ENCODE data around the gene CREBRF.
A peak's percentile ranks its signal among the peaks of the same experiment; 100 is the strongest.

The CREBRF gene, protein sequence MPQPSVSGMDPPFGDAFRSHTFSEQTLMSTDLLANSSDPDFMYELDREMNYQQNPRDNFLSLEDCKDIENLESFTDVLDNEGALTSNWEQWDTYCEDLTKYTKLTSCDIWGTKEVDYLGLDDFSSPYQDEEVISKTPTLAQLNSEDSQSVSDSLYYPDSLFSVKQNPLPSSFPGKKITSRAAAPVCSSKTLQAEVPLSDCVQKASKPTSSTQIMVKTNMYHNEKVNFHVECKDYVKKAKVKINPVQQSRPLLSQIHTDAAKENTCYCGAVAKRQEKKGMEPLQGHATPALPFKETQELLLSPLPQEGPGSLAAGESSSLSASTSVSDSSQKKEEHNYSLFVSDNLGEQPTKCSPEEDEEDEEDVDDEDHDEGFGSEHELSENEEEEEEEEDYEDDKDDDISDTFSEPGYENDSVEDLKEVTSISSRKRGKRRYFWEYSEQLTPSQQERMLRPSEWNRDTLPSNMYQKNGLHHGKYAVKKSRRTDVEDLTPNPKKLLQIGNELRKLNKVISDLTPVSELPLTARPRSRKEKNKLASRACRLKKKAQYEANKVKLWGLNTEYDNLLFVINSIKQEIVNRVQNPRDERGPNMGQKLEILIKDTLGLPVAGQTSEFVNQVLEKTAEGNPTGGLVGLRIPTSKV

DNA sequence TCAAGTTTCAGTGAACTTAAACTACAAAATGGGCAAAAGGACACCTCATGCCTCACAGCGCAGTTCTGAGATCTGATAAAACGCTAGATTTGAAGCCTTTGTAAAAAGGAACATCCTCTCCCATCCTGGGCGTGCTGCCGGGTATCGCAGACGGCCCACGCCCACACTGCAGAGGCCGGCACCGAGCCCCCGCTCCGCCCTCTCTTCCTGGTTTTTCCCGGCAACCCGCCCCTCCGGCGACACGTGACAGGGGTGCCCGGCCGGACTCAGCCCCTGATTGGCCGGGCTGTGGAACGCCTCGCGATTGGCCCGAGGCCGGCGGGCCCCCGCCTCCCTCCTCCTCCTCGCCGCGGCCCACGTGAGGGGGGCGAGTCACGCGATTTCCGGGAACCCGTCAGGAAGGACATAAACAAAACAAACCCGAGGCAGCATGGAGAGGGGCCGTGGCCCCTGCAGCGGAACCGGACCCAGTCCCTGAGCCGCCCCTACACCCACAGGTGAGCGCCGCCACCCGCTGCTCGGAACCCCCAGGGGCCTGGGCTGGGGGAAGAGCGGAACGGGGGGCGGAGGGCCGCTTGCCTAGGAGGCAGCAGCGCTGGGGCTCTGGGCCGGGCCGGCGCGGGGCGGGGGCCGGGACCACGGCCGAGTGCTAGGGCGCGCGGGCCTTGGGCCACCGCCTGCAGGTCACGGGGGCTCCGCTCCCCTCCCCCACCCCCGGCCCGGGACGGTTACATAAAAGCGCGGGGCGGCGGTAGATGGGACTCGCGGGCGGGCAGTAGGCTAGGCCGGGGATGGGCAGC lies at the start of gene CREBRF:
Gene CREBRF (plus strand): TSS at position 370 of the 800 bp plus-strand sequence. CDS start 24,424 bp downstream, outside the sequence.
- TF ChIP-seq, protein P1, sequence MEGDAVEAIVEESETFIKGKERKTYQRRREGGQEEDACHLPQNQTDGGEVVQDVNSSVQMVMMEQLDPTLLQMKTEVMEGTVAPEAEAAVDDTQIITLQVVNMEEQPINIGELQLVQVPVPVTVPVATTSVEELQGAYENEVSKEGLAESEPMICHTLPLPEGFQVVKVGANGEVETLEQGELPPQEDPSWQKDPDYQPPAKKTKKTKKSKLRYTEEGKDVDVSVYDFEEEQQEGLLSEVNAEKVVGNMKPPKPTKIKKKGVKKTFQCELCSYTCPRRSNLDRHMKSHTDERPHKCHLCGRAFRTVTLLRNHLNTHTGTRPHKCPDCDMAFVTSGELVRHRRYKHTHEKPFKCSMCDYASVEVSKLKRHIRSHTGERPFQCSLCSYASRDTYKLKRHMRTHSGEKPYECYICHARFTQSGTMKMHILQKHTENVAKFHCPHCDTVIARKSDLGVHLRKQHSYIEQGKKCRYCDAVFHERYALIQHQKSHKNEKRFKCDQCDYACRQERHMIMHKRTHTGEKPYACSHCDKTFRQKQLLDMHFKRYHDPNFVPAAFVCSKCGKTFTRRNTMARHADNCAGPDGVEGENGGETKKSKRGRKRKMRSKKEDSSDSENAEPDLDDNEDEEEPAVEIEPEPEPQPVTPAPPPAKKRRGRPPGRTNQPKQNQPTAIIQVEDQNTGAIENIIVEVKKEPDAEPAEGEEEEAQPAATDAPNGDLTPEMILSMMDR (IDR thresholded peaks at IDR 0.05; ENCODE audit: low read length, missing control alignments) = no peak
- DNase-seq (ENCODE audit: low read depth) = peak; percentile 96
- H3K4me3 ChIP-seq (replicated peaks; ENCODE audit: low read depth, low read length) = peak within 1 kb of the TSS; percentile 88

DNA sequence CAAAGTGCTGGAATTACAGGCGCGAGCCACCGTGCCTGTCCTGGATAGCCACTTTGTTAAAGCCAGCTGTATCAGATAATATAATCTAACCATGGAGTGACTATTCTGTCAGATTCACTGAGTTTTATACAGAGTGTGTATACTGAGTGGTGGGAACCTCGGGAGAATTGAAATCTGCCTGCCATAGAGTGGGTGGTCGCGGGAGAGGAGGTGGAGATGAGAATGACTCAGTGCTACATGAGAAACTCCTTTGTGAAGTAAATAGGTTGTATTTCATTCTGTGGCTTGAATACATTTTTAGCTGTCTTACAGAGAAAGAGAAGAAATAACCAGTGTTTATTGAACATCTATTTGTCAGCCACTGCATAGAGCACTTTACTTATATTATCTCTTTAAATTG lies 46.1 kb upstream of the CREBRF start:
- no peak for DNase-seq (ENCODE audit: low read depth)

DNA sequence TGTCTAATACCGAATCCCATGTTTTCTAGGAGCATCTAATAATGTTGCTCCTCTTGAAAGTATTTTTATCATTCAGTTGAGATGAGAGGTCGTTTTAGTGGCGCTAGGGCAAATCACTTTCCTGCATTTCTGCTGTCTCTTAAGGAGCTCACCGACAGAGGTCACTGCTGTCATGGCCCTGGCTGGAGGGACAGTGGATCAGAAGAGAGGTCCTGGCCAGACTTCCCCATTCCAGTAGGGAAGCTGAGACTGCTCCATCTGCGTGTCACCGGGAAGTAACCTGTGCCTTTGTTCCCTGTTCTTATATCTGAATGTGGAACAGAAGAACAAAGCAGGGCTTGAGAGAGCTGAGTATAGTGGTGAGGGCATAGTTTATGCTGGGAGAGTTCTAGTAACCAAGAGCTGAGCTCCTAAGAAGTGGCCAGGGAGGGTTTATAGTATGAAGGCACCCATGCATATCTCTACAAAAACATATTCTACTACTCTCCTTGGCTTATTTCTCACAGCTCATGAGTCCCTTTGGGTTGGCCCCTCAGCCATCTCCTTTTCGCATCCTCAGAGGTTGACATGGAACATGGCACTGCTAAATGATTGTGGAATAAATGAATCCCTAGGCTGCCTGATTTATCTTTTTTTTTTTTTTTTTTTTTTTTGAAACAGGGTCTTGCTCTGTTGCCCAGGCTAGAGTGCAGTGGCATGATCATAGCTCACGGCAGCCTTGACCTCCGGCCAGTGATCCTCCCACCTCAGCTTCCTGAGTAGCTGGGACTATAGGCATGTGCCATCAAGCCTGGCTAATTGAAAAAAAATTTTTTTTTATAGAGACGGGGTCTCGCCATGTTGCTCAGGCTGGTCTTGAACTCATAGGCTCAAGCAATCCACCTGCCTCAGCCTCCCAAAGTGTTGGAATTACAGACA lies 45.3 kb upstream of the CREBRF start:
- DNase-seq (ENCODE audit: low read depth) = peak; percentile 39
- TF ChIP-seq, protein P1 (IDR thresholded peaks at IDR 0.05; ENCODE audit: low read length, missing control alignments) = peak; percentile 34
- no peak overlapping the region for H3K4me3 ChIP-seq (replicated peaks; ENCODE audit: low read depth, low read length)

More for the DNA sequence above, 46.1 kb upstream of the CREBRF start:
- TF ChIP-seq, protein P1 (IDR thresholded peaks at IDR 0.05; ENCODE audit: low read length, missing control alignments) = no peak
- no peak overlapping the region for H3K4me3 ChIP-seq (replicated peaks; ENCODE audit: low read depth, low read length)

DNA sequence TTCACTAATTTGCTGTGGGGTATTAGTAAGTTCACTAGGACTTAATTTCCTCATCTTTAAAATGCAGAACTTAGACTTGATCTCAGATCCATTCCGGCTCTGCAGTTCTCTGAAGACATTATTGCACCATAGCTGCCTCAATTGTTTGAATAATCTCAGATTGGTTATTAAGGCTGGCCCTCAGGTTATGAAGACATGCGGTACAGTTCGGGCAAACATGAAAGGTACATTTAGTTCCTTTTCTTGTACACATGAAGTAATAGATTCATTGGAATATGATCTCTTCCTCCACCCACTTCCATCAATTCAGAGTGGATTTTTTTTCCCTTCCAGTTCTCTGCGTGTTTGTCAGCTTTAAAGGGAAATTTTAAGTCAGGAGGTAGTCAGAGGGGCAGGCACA lies 44.6 kb upstream of the CREBRF start:
- DNase-seq (ENCODE audit: low read depth) = no peak
- TF ChIP-seq, protein P1 (IDR thresholded peaks at IDR 0.05; ENCODE audit: low read length, missing control alignments) = no peak

DNA sequence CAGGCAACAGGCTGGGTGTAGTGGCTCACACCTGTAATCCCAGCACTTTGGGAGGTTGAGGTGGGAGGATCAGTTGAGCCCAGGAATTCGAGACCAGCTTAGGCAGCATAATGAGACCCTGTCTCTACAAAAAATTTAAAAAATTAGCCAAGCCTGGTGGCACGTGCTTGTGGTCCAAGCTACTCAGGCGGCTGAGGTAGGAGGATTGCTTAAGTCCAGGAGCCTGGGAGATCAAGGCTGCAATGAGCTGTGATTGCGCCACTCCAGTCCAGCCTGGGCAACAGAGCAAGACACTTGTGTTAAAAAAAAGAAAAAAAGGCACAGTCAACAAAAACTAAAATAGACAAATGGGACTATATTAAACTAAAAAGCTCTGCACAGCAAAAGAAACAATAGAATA lies 43.3 kb upstream of the CREBRF start:
- TF ChIP-seq, protein P1 (IDR thresholded peaks at IDR 0.05; ENCODE audit: low read length, missing control alignments) = no peak
- DNase-seq (ENCODE audit: low read depth) = peak; percentile 41
- no peak overlapping the region for H3K4me3 ChIP-seq (replicated peaks; ENCODE audit: low read depth, low read length)

More for the DNA sequence above, 44.6 kb upstream of the CREBRF start:
- no peak overlapping the region for H3K4me3 ChIP-seq (replicated peaks; ENCODE audit: low read depth, low read length)

DNA sequence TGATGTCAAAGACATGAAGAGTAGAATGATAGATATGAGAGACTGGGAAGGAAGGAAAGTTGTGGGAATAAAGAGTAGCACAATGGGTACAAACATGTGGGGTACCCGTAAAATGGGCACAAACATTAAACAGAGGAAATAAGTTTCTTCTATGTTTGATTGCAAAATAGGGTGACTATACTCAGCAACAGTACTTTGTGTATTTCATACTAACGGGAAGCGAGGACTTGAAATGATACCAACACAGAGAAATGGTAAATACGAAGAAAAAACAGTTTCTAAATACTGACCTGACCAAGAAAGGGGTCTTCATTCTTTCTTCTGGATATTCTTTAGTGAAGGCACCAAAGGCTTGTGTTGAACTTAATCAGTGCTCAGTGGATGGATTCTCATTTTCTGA lies 41.5 kb upstream of the CREBRF start:
- H3K4me3 ChIP-seq (replicated peaks; ENCODE audit: low read depth, low read length) = no peak overlapping the region
- TF ChIP-seq, protein P1 (IDR thresholded peaks at IDR 0.05; ENCODE audit: low read length, missing control alignments) = no peak
- no peak for DNase-seq (ENCODE audit: low read depth)

All from fibroblast of pulmonary artery (primary cell).